Epidermal melanocyte (primary cell): ENCODE data around the gene HSPA6.
"Not testable (repeated sequence)": the region's sequence is repeated elsewhere in the genome, so short reads cannot be mapped to it uniquely, and the experiment has no call there.

Experiments
- DNase-seq: peaks from one replicate; pipeline ENCODE4 v3.0.0; 2011; ENCODE audit warnings: low spot score; ENCODE audit not compliant: insufficient read length

The HSPA6 gene

DNA sequence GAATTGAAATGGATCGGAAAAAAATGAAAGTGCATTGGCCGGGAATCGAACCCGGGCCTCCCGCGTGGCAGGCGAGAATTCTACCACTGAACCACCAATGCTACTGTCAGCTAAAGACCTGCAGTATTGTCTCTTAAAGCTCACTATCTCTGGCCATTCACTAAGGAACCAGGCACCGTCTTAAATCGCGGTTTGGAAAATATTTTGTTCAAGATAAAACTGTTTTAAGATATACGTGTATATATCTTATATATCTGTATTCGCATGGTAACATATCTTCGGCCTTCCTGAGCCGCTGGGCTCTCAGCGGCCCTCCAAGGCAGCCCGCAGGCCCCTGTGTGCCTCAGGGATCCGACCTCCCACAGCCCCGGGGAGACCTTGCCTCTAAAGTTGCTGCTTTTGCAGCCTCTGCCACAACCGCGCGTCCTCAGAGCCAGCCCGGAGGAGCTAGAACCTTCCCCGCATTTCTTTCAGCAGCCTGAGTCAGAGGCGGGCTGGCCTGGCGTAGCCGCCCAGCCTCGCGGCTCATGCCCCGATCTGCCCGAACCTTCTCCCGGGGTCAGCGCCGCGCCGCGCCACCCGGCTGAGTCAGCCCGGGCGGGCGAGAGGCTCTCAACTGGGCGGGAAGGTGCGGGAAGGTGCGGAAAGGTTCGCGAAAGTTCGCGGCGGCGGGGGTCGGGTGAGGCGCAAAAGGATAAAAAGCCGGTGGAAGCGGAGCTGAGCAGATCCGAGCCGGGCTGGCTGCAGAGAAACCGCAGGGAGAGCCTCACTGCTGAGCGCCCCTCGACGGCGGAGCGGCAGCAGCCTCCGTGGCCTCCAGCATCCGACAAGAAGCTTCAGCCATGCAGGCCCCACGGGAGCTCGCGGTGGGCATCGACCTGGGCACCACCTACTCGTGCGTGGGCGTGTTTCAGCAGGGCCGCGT, at the start of gene HSPA6:
HSPA6 (plus strand) TSS at position 724 of the 925 bp plus-strand sequence; CDS start at position 843, 119 bp downstream.
- DNase-seq = peak; percentile 54

DNA sequence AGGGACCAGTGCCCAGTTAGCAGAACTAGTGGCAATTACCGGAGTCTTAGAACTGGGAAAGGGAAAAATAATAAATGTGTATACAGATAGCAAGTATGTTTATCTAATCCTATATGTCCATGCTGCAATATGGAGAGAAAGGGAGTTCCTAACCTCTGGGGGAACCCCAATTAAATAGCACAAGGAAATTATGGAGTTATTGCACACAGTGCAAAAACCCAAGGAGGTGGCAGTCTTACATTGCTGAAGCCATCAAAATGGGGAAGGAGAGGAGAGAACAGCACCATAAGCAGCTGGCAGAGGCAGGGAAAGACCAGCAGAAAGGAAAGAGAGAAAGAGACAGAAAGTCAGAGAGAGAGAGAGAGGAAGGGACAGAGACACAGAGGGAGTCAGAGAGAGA, 46.6 kb upstream of the HSPA6 start:
- DNase-seq = not testable (repeated sequence)

DNA sequence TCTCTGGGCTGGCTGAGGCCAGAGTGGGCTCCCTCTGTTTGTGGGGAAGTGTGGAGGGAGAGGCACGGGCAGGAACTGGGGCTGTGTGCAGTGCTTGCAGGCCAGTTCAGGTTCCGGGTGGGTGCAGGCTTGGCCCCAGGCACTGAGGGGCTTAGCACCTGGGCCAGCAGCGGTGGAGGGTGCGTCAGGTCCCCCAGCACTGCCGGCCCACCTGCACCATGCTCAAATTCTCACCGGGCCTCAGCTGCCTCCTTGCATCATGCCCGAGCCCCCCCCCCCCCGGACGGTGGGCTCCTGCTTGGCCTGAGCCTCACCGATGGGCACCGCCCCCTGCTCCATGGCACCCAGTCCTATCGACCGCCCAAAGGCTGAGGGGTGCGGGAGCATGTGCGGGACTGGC, 45.4 kb upstream of the HSPA6 start:
- no peak for DNase-seq

DNA sequence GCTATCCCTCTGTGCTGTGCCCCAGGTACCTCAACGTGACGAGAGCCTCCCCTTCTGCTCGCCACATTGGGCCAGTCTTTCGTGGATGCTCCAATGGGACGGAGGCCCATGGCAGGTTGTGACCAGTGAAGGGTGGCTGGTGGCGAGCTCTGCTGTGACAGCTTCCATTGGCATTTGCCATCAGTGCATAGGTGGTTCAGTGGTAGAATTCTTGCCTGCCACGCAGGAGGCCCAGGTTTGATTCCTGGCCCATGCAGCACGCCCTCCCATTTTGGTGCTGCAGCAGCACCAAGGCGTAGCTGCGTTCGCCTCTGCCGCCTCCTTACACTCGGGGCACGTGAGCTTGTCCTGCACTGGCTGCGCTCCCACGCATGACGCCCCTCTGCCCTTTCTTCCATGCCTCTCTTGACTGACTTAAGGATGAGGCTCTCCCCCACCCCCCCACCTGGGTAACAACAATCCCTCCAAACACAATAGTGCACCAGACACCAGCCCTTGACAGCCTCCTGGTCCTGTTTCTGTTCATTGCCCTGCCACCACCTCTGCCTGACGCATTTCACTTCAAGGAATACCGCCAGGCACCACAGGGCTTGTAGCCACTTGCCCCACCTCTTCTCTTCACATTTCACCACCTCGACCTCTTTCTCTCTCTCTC, 43.8 kb upstream of the HSPA6 start:
- DNase-seq = no peak

DNA sequence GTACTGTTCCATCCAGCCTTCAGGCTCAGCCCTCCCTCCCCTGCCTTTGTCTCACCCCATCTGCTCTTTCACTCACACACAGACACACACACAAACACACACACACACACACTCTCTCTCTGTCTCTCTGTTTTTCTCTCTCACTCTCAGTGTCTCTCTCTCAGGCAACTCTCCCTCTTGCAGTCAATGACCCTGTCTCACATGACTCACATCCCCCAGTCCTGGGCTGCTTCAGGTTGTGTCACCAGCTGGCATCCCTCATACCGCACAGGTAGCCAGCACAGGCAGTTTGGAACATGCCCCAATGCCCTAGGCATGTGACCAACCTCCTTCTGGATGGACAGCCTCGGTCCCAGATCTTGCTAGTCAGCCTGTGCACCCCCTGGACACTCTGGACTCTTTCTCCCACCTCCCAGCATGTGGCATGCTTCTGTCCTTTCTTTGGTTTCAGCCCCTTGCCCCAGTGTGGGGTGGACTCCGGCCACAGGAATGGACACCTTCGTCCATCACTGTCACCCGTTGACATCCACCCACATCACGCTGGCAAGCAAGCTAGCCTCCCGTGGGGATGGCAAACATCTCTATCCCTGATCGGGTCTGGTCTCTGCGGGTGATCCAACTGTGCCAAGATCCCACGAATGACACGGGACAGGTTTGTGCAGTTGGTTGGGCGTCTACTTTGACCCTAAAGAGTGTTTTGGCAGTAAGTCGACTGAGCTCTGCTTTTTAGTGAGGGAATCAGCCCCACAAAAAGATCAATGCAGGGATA, 42.5 kb upstream of the HSPA6 start:
- no peak for DNase-seq

DNA sequence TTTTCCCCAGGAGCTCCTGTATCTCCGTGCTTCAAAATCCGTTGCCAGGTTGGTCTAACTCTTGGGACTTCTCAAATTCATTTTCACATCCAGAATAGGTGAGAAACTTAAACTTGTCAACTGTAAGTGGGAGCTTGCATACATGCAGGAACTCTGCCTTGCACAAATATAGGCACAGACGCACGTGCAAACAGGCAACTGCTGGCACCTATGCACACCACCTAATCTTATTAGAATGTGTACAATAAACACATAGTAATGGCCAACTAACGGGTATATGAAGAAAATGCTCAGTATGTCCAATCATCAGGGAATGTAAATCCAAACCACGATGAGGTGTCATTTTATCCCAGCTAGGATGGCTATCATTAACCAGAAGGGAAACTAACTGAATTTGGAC, 41.7 kb upstream of the HSPA6 start:
- DNase-seq = no peak

DNA sequence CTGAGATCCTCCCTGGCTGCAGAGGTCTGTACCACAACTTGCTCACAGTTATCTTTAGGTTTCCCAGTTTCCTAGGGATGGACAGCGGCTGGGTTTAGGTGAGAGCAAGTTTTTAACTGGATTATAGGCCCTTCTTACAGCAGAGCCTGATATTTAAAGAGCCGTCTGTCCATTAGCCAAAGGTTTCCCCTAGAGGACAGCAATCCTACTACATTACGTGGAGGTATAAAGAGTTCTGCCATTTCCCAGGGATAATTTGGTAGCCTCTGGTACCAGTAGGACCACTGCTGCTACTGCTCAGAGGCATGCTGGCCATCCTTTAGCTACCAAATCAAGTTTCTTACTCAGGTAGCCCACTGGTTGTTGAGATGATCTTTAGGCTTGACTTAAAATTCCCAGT, 41.0 kb upstream of the HSPA6 start:
- no peak for DNase-seq

DNA sequence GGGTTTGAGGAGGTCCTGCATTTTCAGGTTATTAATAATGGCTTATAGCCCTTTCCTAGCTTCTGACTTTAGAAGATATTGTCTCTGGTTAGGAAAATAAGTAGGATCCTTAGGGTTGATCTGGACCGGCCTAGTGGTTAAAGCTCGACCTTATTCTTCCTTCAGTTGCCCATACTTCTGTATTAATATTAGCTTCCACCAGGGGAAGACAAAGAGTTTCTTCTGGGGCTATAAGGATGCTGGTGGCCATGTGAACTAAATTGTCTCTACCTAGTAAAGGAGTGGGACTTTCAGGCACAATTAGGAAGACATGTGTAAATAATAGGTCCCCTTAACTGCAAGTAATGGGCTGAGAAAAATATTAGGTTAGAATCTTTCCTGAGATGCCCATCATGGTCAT, 39.7 kb upstream of the HSPA6 start:
- DNase-seq = no peak

DNA sequence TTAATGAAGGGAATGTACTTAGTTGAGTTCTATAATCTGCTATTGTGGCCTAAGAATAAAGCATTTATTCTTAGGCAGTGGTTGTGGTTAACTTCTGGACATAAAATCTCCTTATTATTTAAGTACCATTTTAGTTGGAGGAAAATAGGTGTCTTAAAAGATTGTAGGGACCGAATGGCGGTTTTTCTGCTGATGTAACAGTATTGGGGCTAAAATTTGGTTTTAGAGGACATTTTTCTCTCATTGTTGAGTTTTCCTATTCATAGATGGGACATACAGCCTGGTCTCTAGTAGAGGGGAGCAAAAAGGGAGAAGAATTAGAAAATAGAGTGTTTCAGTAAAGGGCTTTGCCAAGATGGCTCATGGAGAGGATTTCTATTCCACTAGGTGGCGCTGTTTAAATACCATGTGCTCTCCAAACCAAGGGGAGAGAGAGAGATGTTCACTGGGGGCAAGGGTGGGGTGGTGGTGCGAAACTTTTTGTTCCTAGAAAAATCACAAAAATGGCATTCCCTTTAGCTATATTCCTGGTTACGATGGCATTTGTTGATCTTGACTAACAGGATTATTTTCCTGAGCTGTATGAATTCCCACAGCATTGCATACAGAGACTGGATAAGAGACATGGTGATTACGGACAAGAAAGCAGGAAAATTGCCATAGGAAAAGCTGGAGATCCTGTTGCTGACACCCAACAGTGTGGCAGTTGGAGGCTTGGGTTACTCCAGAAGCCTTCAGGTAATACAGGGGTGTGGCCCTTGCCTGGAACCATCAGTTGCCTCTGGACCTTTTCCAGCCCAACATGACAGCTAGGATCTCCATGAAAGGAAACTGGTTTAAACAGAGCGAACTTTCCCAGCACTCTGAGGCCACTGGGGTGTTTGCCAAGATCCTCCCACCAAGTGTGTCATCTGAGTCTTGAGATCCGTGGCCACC, 37.3 kb upstream of the HSPA6 start:
- peak; percentile 51 for DNase-seq

DNA sequence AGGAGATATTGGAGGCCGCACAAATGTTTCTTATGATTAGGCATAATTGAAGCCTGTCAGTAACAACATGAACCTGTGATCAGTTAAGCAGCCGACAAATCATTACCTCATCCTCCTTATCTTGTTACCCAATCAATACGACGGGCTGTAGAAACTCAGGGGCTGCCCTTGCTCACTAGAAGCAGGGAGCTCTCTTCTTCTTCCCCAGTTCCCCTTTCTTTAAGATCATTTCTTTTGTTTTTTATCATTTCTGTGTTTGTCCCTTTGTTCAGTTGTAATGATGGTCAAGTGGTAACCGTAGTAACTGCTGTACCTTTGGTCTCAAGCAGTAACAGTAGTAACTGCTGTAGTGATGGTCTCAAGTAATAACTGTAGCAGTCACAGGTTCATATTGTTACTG, 32.9 kb upstream of the HSPA6 start:
- DNase-seq = no peak

DNA sequence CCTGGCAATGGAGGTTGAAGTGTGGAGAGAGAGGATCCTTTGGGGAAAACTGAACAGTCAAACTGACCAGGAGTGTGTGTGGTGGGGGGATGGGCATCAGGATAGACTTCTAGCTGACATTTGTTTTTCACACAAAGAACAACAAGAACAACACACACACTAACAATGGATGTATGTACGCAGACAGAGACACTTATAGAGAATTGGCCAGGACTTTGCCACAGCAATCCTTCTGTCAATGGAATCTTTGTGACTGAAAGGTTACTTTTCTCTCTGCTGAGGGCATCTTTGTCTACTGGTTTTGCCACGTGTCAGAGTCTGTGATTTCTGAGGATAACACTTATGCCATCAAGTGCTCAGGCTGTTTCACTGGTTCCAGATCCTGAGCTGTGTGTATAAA, 31.5 kb upstream of the HSPA6 start:
- DNase-seq = no peak

DNA sequence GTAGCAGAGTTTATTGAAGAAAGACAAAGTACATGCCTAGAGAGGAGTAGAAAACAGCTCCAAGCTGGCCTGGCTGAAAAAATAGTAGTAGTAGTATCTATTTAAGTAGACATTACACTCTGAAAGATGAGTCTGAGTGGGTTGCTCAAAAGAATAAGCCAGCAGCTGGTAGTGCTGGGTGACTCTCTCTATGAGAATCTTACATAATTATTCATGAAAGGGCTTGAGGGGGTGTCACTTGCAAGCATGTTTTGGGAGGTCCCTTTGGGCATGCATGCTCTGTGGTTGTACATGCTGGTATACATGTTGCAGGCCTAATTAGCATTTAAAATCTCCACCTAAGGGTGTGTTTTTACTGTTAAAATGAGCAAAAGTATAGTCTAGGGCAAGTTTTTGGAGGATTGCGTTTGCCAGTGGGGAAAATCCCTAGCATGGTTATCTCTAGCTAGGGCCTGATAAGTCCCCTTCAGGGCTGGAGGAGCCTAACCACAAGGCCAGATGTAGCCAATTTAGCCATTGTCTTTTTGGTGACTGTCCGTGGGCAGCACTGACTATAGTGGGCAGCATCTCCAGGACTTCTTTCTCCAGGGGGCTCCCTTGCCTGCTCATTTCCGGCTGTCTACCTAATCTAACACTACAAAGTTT, 30.1 kb upstream of the HSPA6 start:
- DNase-seq = no peak

DNA sequence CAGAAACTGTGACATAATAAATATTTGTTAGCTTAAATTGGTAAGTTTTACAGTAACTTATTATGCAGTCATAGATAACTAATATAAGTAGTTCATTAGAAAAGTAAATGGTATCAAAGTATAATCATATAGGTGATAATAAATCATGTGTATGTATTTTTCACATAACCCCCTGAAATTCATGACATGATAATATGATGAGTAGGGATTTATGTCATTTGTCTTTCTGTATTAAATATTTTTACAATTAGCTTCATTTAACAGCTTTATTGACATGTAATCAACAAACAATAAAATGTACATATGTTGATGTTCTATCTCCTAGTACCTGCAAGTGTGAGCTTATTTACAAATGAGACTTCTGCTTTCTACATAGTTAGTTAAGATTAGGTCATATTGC, 28.9 kb upstream of the HSPA6 start:
- no peak for DNase-seq

DNA sequence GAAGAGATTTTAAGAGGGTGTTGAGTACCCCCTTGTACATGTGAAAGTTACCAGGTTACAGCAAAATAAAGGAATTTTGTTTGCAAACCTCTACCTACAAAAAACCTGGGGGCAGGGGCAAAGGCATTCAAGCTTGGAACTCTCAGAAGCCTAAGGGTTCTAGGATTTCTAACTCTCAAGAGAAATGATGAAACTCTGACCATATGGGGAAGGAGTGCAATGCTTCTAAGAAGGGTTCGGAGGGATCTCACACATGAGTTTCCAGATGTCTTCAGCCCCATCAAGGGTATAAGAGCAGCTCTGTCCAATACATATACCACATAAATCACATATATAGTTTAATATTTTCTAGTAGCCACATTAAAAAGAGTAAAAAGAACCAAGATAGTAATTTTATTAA, 26.4 kb upstream of the HSPA6 start:
- no peak for DNase-seq

DNA sequence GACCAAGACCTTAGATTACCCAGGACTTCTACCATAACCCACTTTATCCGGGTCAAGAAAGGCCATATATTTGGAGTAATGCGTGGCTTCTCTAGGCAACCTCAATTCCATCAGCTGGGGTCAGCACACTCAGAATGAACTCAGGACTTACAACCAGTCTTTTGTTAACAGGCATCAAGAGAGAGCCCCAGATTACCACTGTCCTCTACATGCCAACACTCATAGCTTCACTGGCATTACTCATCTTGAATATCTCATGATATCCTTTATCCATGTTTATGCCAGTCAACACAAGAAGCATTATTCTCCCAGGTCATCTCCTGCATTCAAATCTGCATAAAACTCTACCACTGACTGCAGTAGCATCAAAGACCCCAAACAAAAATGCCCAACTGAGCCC, 25.7 kb upstream of the HSPA6 start:
- DNase-seq = no peak

DNA sequence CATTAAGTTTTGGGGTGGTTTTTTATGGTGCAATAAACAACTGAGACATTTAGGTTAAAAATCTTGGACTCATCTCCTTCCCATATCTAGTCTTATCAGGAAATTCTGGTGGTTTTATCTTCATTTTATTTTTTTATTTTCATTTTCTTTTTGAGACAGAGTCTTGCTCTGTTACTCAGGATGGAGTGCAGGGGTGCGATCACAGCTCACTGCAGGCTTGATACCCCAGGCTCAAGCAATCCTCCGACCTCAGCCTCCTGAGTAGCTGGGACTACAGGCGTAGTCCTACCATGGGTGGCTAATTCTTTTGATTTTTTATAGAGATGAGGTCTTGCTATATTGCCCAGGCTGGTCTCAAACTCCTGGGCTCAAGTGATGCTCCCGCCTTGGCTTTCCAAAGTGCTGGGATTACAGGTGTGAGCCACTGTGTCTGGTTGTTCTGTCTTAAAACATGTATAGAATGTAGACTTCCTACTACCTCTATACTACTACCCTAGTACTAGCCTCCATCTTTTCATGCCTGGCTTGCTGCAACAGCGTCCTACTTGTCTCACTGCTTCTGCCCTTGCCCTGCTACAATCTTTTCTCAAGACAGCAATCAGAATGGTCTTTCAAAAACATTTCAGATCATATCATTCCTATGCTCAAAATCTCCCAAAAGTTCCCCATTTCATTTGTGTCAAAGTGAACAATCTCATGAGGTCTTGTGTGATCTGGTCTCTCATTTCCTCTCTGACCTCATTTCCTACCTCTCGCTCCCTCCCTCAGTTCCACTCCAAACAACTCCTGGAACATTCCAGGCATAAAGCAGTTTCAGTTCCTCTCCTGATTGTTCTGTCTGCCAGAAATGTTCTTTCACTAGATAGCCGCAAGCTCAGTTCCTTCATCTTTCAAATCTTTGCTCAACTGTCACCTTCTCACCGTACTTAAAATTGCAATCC, 25.0 kb upstream of the HSPA6 start:
- no peak for DNase-seq

DNA sequence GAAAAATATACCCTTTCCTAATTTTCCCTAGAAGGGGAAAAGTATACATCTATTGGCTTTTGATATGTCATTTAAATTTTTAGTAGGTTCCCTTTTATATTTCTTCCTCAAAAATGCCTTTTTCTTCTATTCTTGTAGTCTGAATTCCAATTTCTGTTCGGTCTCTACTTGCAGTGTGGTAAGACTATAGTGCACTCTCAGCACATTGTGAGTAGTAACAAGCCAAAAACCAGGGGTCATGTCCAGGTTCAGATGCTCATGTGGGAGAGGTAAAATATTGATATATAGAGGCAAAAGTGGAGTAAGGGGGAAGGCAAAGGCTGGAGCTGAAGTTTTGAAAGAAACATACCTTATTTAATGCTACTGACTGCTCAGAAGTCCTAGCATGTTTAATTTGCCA, 23.1 kb upstream of the HSPA6 start:
- no peak for DNase-seq

DNA sequence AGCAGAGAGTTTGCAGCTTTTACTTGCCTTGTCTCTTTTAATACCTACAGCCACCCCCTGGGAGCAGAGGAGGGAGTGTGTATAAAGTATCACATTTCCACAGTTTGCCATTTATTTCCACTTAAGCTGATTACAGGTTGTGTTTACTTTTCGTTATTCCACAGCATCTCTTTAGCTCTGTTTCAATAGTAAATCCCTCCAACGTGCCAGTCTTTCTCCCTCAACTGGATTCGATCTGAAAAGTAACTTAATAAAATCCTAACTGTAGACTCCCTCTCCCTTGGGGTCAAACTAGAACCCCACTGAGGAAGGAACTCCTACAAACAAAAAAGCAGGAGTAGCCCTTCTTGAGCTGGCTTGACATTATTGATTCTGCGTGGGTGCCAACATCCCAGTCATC, 22.2 kb upstream of the HSPA6 start:
- no peak for DNase-seq

DNA sequence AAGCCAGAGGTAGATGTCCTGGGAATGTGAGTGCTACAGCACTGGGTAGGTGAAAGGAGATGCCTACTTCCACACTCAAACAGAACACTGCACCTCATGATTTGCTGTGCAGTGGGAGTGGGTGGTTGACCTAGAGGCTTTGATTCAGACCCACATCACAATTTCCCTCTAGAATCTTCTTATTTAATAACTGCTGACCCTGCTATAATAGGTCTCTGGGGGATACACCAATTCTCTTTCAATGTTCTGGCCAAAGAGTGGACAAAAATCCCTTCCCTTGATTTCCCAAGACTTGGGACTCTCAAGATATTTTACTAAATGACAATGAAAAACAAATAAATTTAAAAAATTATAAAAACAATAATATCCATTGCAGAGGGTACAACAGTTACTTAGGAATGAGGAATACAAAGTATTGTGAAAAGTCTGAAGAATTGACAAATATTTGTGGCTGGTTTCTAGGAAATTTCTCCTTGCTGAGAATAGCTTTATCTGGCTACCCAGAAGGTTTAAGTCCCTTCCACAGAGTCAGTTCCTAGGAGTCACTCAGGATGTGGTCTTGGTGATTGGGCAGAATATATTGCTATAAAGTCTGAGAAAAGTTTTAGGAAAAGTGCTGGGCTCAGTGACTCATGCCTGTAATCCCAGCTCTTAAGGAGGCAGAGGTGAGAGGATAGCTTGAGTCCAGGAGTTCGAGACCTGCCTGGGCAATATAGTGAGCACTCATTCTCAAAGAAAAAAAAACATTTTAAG, 21.5 kb upstream of the HSPA6 start:
- no peak for DNase-seq
